HepG2 (cell line): ENCODE data around the gene TOMM7. TPM values are rescaled to one million over a fixed set of nuclear protein-coding genes. Genes with fewer than 3 reads are reported as not detected.
A peak's percentile ranks its signal among the peaks of the same experiment; 100 is the strongest.

Experiments used
- AKAP8 ChIP-seq: sonication (generic); formaldehyde crosslinking; IDR thresholded peaks from 2 replicates; pipeline ENCODE4 v1.5.1; 2020; ENCODE audit warnings: mild to moderate bottlenecking, missing genetic modification reagents
- CBX5 ChIP-seq: sonication (generic); formaldehyde crosslinking; IDR thresholded peaks from 2 replicates; pipeline ENCODE4 v1.4.0; 2020; ENCODE audit warnings: missing genetic modification reagents, borderline replicate concordance
- CEBPB ChIP-seq: IDR thresholded peaks from 2 replicates; pipeline ENCODE4 v1.6.1; 2011; ENCODE audit warnings: low read depth, low read length, improper control_type of control experiment, borderline replicate concordance
- CHD4 ChIP-seq: fragments of 200-600 bp; sonication (generic); IDR thresholded peaks from 2 replicates; pipeline ENCODE4 v1.7.0; 2017; ENCODE audit warnings: mild to moderate bottlenecking, low read length, borderline replicate concordance
- GPBP1L1 ChIP-seq: sonication (generic); formaldehyde crosslinking; IDR thresholded peaks from 2 replicates; pipeline ENCODE4 v1.5.0; 2020; ENCODE audit warnings: mild to moderate bottlenecking, missing genetic modification reagents
- NR1H2 ChIP-seq: sonication (generic); formaldehyde crosslinking; IDR thresholded peaks from 2 replicates; pipeline ENCODE4 v1.8.1; 2022; ENCODE audit warnings: low read depth, missing genetic modification reagents, borderline replicate concordance
- NR2F2 ChIP-seq: IDR thresholded peaks from 2 replicates; pipeline ENCODE4 v1.6.1; 2012; ENCODE audit warnings: low read depth, inconsistent platforms, borderline replicate concordance
- RFX3 ChIP-seq: IDR thresholded peaks from 2 replicates; pipeline ENCODE4 v1.6.1; 2016; ENCODE audit warnings: missing biosample characterization, missing genetic modification reagents
- RXRB ChIP-seq: IDR thresholded peaks from 2 replicates; pipeline ENCODE4 v1.6.1; 2016; ENCODE audit warnings: borderline replicate concordance, missing genetic modification reagents, missing compliant biosample characterization
- SMARCC2 ChIP-seq: fragments of 450-650 bp; IDR thresholded peaks from 2 replicates; pipeline ENCODE4 v1.6.1; 2017; ENCODE audit warnings: antibody characterized with exemption, mild to moderate bottlenecking
- SSRP1 ChIP-seq: IDR thresholded peaks from 2 replicates; pipeline ENCODE4 v1.6.1; 2016; ENCODE audit warnings: control low read depth
- USF2 ChIP-seq, 2 experiments: sonication (generic) in 1 of 2; formaldehyde crosslinking in 1 of 2; IDR thresholded peaks; 2 replicates each; pipeline versions ENCODE4 v1.5.1 to v1.6.1; 2011 to 2020; ENCODE audit warnings: borderline replicate concordance in 1 of 2, low read depth in 1 of 2, low read length in 1 of 2, mild to moderate bottlenecking in 1 of 2, missing genetic modification reagents in 1 of 2, moderate library complexity in 1 of 2
- ZBTB49 ChIP-seq: sonication (generic); formaldehyde crosslinking; IDR thresholded peaks from 2 replicates; pipeline ENCODE4 v1.4.0; 2020; ENCODE audit warnings: missing genetic modification reagents, borderline replicate concordance
- ZBTB8A ChIP-seq: sonication (generic); formaldehyde crosslinking; IDR thresholded peaks from 2 replicates; pipeline ENCODE4 v1.4.0; 2020; ENCODE audit warnings: mild to moderate bottlenecking, low read depth, missing genetic modification reagents, borderline replicate concordance
- ZEB1 ChIP-seq: IDR thresholded peaks from 2 replicates; pipeline ENCODE4 v1.6.1; 2012; ENCODE audit warnings: mild to moderate bottlenecking, low read depth, inconsistent platforms; ENCODE audit not compliant: insufficient replicate concordance
- ZFP36L1 ChIP-seq: sonication (generic); formaldehyde crosslinking; IDR thresholded peaks from 2 replicates; pipeline ENCODE4 v1.8.0; 2022; ENCODE audit warnings: mild to moderate bottlenecking, missing genetic modification reagents, moderate library complexity
- ZNF317 ChIP-seq: sonication (generic); formaldehyde crosslinking; IDR thresholded peaks from 2 replicates; pipeline ENCODE4 v1.5.0; 2020; ENCODE audit warnings: mild to moderate bottlenecking, missing genetic modification reagents
- ZNF510 ChIP-seq: sonication (generic); formaldehyde crosslinking; IDR thresholded peaks from 2 replicates; pipeline ENCODE4 v1.4.0; 2020; ENCODE audit warnings: low read depth, mild to moderate bottlenecking, missing genetic modification reagents
- ZNF543 ChIP-seq: sonication (generic); formaldehyde crosslinking; IDR thresholded peaks from 2 replicates; pipeline ENCODE4 v1.4.0; 2020; ENCODE audit warnings: mild to moderate bottlenecking, missing genetic modification reagents
- ZNF678 ChIP-seq: sonication (generic); formaldehyde crosslinking; IDR thresholded peaks from 2 replicates; pipeline ENCODE4 v1.4.0; 2020; ENCODE audit warnings: mild to moderate bottlenecking, missing genetic modification reagents
- ZNF709 ChIP-seq: sonication (generic); formaldehyde crosslinking; IDR thresholded peaks from 2 replicates; pipeline ENCODE4 v1.5.0; 2020; ENCODE audit warnings: mild to moderate bottlenecking, missing genetic modification reagents
- ZNF792 ChIP-seq: IDR thresholded peaks from 2 replicates; pipeline ENCODE4 v1.6.1; 2016
- ZNF83 ChIP-seq: sonication (generic); formaldehyde crosslinking; IDR thresholded peaks from 2 replicates; pipeline ENCODE4 v1.4.0; 2020; ENCODE audit warnings: missing genetic modification reagents, mild to moderate bottlenecking, borderline replicate concordance
- polyA plus RNA-seq, 8 experiments: library from polyadenylated mRNA; depleted of rRNA in 3 of 8; stranded (reverse) in 7 of 8; unstranded in 1 of 8; fragments of >200 nt; fragmentation: Illumina TruSeq in 4 of 8; extraction: Trizol in 4 of 8; gene quantifications; 2 replicates each; pipeline versions ENCODE4 v1.2.1 to v1.2.3, GENCODE V29; 2011 to 2016; ENCODE audit warnings: low read depth in 4 of 8, missing spikeins in 1 of 8, mixed read lengths in 1 of 8; ENCODE audit not compliant: insufficient read depth in 1 of 8
- total RNA-seq, 5 experiments: library from RNA; depleted of rRNA; stranded (reverse); fragments of >200 nt; fragmentation: Illumina TruSeq; extraction: Trizol; gene quantifications; 2 replicates each; pipeline ENCODE4 v1.2.3, GENCODE V29; 2016; ENCODE audit warnings: low read depth in 1 of 5
- TF ChIP-seq, protein P1 (sequence below): sonication (generic); formaldehyde crosslinking; IDR thresholded peaks from 2 replicates; pipeline ENCODE4 v1.8.0; 2022; ENCODE audit warnings: mild to moderate bottlenecking, missing genetic modification reagents, moderate library complexity

TOMM7 gene
- total and polyA plus RNA-seq, 2 of the 13 experiments (the other 11 are each of a cell fraction or from before 2014, with no cell fraction given): 251 to 369 TPM

DNA sequence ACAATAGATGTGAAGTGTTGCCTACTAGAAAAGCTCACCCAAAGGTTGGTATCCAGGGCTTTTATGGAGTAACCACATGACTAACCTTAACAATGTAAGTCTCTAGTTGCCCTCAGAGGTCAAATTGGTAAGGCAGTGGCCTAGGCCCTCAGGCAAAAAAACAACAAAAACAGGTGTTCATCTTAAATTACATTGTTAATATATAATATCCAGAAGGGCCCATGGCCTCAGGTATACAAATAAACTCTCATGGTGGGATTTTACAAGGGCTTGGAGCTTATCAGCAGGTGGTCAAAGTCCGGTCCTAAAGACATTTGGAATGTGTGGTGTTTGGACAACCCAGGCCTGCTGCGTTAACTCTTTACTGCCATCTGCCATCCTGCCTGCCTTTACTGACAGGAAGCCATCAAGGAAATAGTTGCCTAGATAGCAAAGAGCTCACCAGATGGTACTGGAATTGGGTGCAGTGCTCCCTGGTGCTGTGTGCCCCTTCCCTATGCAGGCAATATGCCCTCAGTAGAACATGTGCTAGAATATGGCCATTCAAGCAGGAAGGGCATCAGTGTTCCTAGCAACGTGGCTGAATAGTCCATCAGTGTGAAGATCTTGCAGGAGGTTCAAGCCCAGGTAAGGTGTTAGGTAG is 36.2 kb downstream of the TOMM7 start (continued):
- TF ChIP-seq ZBTB49 (no peak), RXRB (CRISPR knock-in tag) (peak; percentile 73; the same call in 1 of the 2 replicates), ZEB1 (peak; percentile 79), ZBTB8A (CRISPR knock-in tag) (no peak), SSRP1 (CRISPR knock-in tag) (no peak; the same call in 1 of the 2 replicates), CHD4 (no peak; the same call in 1 of the 2 replicates), ZFP36L1 (CRISPR knock-in tag) (peak; percentile 62; the same call in 1 of the 2 replicates), ZNF510 (CRISPR knock-in tag) (no peak), CBX5 (peak; percentile 51), SMARCC2 (no peak), ZNF792 (peak; percentile 21; the same call in 1 of the 2 replicates), NR1H2 (no peak), ZNF317 (CRISPR knock-in tag) (peak; percentile 56; the same call in 1 of the 2 replicates), CEBPB (no peak), AKAP8 (CRISPR knock-in tag) (no peak), ZNF709 (CRISPR knock-in tag) (no peak), RFX3 (no peak), ZNF83 (no peak), USF2 (IDR thresholded peaks at IDR 0.05; ENCODE audit: low read depth, low read length) (no peak), USF2 (CRISPR knock-in tag; IDR thresholded peaks at IDR 0.05; ENCODE audit: borderline replicate concordance) (no peak), NR2F2 (peak; percentile 93), ZNF543 (0 out of 2 replicates have a peak, but pooled peaks have one; percentile 50), GPBP1L1 (CRISPR knock-in tag) (no peak), ZNF678 (CRISPR knock-in tag) (no peak)
- TF ChIP-seq, protein P1, sequence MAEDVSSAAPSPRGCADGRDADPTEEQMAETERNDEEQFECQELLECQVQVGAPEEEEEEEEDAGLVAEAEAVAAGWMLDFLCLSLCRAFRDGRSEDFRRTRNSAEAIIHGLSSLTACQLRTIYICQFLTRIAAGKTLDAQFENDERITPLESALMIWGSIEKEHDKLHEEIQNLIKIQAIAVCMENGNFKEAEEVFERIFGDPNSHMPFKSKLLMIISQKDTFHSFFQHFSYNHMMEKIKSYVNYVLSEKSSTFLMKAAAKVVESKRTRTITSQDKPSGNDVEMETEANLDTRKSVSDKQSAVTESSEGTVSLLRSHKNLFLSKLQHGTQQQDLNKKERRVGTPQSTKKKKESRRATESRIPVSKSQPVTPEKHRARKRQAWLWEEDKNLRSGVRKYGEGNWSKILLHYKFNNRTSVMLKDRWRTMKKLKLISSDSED: no peak
